Thyroid gland (tissue), 4 donors: ENCODE results near the gene SELENOF. TPM values are rescaled to one million over a fixed set of nuclear protein-coding genes. Genes with fewer than 3 reads are reported as not detected.

Experiments
- DNase-seq, 2 donors: peaks; one replicate each; pipeline ENCODE4 v3.0.0-alpha.2; 2019
- H3K27ac ChIP-seq, 3 donors: fragments of 200-600 bp; sonication (generic); 1 replicate in 2 of 3; 2 replicates in 1 of 3; pipeline ENCODE4 v1.5.1; 2016 to 2019; ENCODE audit warnings: mild to moderate bottlenecking in 1 of 3, moderate library complexity in 1 of 3
- H3K27me3 ChIP-seq: fragments of 200-600 bp; sonication (generic); one replicate; pipeline ENCODE4 v1.5.1; 2019
- H3K36me3 ChIP-seq, 2 donors: fragments of 200-600 bp; sonication (generic); one replicate each; pipeline ENCODE4 v1.5.1; 2016 to 2019
- H3K4me1 ChIP-seq, 2 donors: fragments of 200-600 bp; sonication (generic); one replicate each; pipeline ENCODE4 v1.5.1; 2017 to 2019
- H3K4me3 ChIP-seq, 3 donors: fragments of 200-600 bp; sonication (generic); replicated peaks in 1 of 3; 1 replicate in 2 of 3; 2 replicates in 1 of 3; pipeline ENCODE4 v1.5.1; 2016; ENCODE audit warnings: mild to moderate bottlenecking in 1 of 3
- H3K9me3 ChIP-seq: fragments of 200-600 bp; sonication (generic); one replicate; pipeline ENCODE4 v1.5.1; 2017
- POLR2A ChIP-seq, 2 donors: fragments of 450-650 bp; IDR thresholded peaks; one replicate each; pipeline ENCODE4 v1.6.1; 2017; ENCODE audit warnings: antibody characterized with exemption in 2 of 2, mild to moderate bottlenecking in 2 of 2, moderate library complexity in 1 of 2
- whole genome bisulfite sequencing, 2 donors: methylation state at CpG; one replicate each; pipeline ENCODE4 v1.1.5; 2017; 5-methylcytosine and 5-hydroxymethylcytosine counted together
- intact Hi-C: fragments of 100-400 bp; cut with DNase I; formaldehyde crosslinking; loops from one replicate; pipeline ENCODE4 v1.15.1; 2023
- total RNA-seq, 4 donors: library from RNA; depleted of rRNA; stranded (reverse); fragments of >200 nt; gene quantifications; one replicate each; pipeline ENCODE4 v1.2.3, GENCODE V29; 2016
- TF ChIP-seq, protein P1 (sequence below), 6 experiments: fragments of 200-600 bp in 3 of 6; fragments of 450-650 bp in 3 of 6; sonication (generic) in 3 of 6; IDR thresholded peaks; one replicate each; pipeline ENCODE4 v1.5.1; 2016 to 2019; ENCODE audit warnings: antibody characterized with exemption in 6 of 6, mild to moderate bottlenecking in 2 of 6, inconsistent platforms in 1 of 6, moderate library complexity in 1 of 6

SELENOF gene
- total RNA-seq, 4 donors from 2014 or later: 232 to 299 (median 288) TPM

DNA sequence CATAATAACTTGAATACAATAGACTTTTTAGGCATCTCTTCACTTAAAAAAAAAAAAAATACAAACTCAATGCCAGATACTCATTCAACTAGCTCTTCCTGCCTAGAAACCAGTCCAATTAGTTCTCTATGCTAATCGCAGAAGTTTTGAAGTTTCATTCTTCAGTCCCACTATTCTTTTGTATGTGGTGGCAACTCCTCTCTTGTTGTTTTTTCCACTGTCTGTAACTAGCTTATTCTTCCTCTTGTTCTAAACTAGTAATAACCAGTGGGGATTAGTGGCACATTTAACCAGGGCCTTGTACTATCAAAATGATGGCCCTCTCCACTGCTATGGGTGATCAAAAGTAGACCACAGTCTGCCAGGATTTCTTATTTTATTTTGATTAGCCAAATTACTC is 52.5 kb downstream of the SELENOF start:
- Histone ChIP-seq H3K9me3 (no peaks in the 10 kb centered on the region), H3K4me1 (no peaks in the 10 kb centered on the region), H3K4me3 (no peak overlapping the region), H3K27me3 (no peaks in the 10 kb centered on the region), H3K27ac (no peak overlapping the region), H3K36me3 (no peaks in the 10 kb centered on the region)
- 84 to 88% methylated on average over 1 of the region's 1 CpG for WGBS, 2 donors
- TF ChIP-seq, protein P1, sequence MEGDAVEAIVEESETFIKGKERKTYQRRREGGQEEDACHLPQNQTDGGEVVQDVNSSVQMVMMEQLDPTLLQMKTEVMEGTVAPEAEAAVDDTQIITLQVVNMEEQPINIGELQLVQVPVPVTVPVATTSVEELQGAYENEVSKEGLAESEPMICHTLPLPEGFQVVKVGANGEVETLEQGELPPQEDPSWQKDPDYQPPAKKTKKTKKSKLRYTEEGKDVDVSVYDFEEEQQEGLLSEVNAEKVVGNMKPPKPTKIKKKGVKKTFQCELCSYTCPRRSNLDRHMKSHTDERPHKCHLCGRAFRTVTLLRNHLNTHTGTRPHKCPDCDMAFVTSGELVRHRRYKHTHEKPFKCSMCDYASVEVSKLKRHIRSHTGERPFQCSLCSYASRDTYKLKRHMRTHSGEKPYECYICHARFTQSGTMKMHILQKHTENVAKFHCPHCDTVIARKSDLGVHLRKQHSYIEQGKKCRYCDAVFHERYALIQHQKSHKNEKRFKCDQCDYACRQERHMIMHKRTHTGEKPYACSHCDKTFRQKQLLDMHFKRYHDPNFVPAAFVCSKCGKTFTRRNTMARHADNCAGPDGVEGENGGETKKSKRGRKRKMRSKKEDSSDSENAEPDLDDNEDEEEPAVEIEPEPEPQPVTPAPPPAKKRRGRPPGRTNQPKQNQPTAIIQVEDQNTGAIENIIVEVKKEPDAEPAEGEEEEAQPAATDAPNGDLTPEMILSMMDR (IDR thresholded peaks at IDR 0.05): no peak
- no peak for TF ChIP-seq POLR2A (IDR thresholded peaks at IDR 0.05)
- intact Hi-C loops: no loop called here
- no peak for DNase-seq

DNA sequence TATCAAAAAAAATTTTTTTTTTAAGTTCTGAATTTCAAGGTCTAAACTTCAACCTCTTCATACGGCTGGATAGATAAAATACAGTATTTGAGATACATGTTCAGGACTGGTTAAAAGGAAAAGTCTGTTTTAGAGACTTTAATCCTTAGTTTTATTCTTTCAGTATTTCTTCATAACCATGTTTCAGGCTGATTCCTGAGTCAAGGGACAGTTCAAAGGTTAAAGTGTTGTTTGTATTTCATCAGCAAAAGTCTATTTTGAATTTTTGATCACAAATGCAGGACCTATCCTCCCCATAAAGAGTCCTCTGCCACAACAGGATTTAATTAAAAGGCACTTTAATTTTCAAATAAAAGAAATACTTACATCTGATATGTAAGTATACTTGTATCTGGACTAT is 53.5 kb downstream of the SELENOF start:
- Histone ChIP-seq H3K36me3 (no peaks in the 10 kb centered on the region), H3K4me1 (no peaks in the 10 kb centered on the region), H3K9me3 (no peaks in the 10 kb centered on the region), H3K4me3 (no peak overlapping the region), H3K27me3 (no peaks in the 10 kb centered on the region), H3K27ac (no peak overlapping the region)
- WGBS, 2 donors: 94 to 97% methylated on average over 1 of the region's 1 CpG
- TF ChIP-seq, protein P1 (IDR thresholded peaks at IDR 0.05): no peak
- no peak for TF ChIP-seq POLR2A (IDR thresholded peaks at IDR 0.05)
- intact Hi-C loops: no loop called here
- DNase-seq: no peak

- TF ChIP-seq POLR2A (IDR thresholded peaks at IDR 0.05): no peak
- TF ChIP-seq, protein P1 (IDR thresholded peaks at IDR 0.05): no peak
- Histone ChIP-seq H3K27me3 (no peaks in the 10 kb centered on the region), H3K27ac (no peak overlapping the region), H3K9me3 (no peaks in the 10 kb centered on the region), H3K4me1 (no peaks in the 10 kb centered on the region), H3K4me3 (no peak overlapping the region), H3K36me3 (no peaks in the 10 kb centered on the region)
- WGBS, 2 donors: 95 to 97% methylated on average over 2 of the region's 2 CpGs
- no peak for DNase-seq
- intact Hi-C loops: no loop called here
Measured at GRCh38 chr1:86860020-86860419, 53.9 kb downstream of the SELENOF start.

- TF ChIP-seq, protein P1 (IDR thresholded peaks at IDR 0.05): no peak
- TF ChIP-seq POLR2A (IDR thresholded peaks at IDR 0.05): no peak
- Histone ChIP-seq H3K27ac (no peak overlapping the region), H3K27me3 (no peaks in the 10 kb centered on the region), H3K4me3 (no peak overlapping the region), H3K36me3 (no peaks in the 10 kb centered on the region), H3K9me3 (no peaks in the 10 kb centered on the region), H3K4me1 (no peaks in the 10 kb centered on the region)
- intact Hi-C loops: no loop called here
- DNase-seq: no peak
- 97 to 98% methylated on average over 3 of the region's 3 CpGs for WGBS, 2 donors
Measured at GRCh38 chr1:86858524-86859261, 55.2 kb downstream of the SELENOF start.

DNA sequence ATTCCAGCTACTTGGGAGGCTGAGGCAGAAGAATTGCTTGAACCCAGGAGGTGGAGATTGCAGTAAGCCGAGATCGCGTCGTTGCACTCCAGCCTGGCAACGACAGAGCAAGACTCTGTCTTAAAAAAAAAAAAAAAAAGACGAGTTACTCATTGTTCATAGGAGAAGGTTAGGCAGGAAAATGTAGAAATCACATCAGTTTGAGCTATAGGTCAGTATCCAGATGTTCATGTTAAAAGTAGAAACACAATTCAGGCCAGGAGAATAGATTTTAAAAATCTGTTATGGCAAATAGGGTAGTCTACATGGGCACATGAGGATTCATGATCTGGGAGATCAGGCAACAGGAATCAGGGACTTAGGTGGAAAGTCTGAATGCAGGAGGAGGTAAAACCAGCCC is 57.7 kb downstream of the SELENOF start:
- WGBS, 2 donors: 90% methylated on average over 6 of the region's 6 CpGs
- DNase-seq: no peak
- H3K27me3 ChIP-seq: no peaks in the 10 kb centered on the region
- H3K27ac ChIP-seq: no peak overlapping the region
- no peak overlapping the region for H3K4me3 ChIP-seq
- intact Hi-C loops: no loop called here
- no peaks in the 10 kb centered on the region for H3K36me3 ChIP-seq
- no peak for TF ChIP-seq POLR2A (IDR thresholded peaks at IDR 0.05)
- TF ChIP-seq, protein P1 (IDR thresholded peaks at IDR 0.05): no peak
- H3K4me1 ChIP-seq: no peaks in the 10 kb centered on the region
- H3K9me3 ChIP-seq: no peaks in the 10 kb centered on the region
